ENCODE data around the gene NPAS3. TPM values are rescaled to one million over a fixed set of nuclear protein-coding genes. Genes with fewer than 3 reads are reported as not detected.

NPAS3 gene
- polyA plus RNA-seq, 2 of the 4 experiments (the other 2 are of a cell fraction) = not detected

DNA sequence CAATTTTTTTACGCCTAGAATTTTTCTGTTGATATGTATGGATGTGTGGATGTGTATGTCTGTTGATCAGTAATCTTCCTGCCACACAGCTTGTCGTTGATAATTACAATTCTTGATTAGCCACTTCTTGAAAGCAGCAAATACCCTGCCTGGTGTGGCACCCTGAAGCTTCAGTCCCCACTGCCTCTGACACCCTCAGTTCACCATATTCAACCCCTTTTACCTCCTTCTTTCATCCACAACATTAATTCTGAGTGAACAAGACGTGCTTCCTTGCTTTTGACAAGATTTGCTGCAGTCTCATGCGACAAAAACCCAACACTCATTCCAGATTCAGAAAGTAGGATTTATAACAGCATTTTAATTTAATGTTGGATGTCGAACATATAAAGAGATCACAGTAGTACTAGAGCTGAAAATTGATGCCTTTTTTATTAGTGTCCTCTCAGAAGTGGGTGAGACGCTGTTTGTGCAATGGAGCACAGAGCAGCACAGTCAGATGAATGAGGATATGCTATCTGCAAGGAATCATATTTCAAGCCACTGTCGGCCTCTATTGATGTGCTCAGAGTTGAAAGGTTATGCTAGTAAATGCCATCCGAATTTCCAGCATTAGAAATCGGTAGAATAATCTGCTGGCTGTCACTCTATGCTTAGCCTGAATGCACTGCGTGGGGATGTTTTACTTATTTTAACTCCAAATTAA, 628.5 kb downstream of the NPAS3 start:
- WGBS (ENCODE audit: missing lambda C conversion rate) = 17% methylated on average over 10 of the region's 10 CpGs
- Histone ChIP-seq H3K9me3 (no peaks in the 10 kb centered on the region), H3K4me1 (no peaks in the 10 kb centered on the region), H3K4me3 (no peak overlapping the region), H3K27ac (no peak overlapping the region), H3K4me2 (no peak overlapping the region)
- ATAC-seq (no peak), DNase-seq (ENCODE audit: low read depth in 1 of 2, low spot score in 1 of 2) (no peak), FAIRE-seq (peak; percentile 51)
- TF ChIP-seq, protein P1, sequence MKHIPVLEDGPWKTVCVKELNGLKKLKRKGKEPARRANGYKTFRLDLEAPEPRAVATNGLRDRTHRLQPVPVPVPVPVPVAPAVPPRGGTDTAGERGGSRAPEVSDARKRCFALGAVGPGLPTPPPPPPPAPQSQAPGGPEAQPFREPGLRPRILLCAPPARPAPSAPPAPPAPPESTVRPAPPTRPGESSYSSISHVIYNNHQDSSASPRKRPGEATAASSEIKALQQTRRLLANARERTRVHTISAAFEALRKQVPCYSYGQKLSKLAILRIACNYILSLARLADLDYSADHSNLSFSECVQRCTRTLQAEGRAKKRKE (CRISPR knock-in tag; IDR thresholded peaks at IDR 0.05; ENCODE audit: low read depth) = no peak
- TF ChIP-seq JUNB (IDR thresholded peaks at IDR 0.05) (no peak), FOSL2 (IDR thresholded peaks at IDR 0.05) (no peak), FOSL2 (CRISPR knock-in tag; IDR thresholded peaks at IDR 0.05) (no peak), HDAC2 (IDR thresholded peaks at IDR 0.05) (no peak), SREBF2 (IDR thresholded peaks at IDR 0.05) (no peak), PHF8 (IDR thresholded peaks at IDR 0.05; ENCODE audit: borderline replicate concordance, low read depth) (no peak), EHMT2 (IDR thresholded peaks at IDR 0.05; ENCODE audit: low read depth) (no peak), ZSCAN20 (CRISPR knock-in tag; IDR thresholded peaks at IDR 0.05) (no peak)
- TF ChIP-seq, protein P2, sequence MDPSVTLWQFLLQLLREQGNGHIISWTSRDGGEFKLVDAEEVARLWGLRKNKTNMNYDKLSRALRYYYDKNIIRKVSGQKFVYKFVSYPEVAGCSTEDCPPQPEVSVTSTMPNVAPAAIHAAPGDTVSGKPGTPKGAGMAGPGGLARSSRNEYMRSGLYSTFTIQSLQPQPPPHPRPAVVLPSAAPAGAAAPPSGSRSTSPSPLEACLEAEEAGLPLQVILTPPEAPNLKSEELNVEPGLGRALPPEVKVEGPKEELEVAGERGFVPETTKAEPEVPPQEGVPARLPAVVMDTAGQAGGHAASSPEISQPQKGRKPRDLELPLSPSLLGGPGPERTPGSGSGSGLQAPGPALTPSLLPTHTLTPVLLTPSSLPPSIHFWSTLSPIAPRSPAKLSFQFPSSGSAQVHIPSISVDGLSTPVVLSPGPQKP (IDR thresholded peaks at IDR 0.05; ENCODE audit: low read depth, low read length) = no peak
- TF ChIP-seq, protein P3, sequence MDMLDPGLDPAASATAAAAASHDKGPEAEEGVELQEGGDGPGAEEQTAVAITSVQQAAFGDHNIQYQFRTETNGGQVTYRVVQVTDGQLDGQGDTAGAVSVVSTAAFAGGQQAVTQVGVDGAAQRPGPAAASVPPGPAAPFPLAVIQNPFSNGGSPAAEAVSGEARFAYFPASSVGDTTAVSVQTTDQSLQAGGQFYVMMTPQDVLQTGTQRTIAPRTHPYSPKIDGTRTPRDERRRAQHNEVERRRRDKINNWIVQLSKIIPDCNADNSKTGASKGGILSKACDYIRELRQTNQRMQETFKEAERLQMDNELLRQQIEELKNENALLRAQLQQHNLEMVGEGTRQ (IDR thresholded peaks at IDR 0.05) = no peak
- TF ChIP-seq, protein P4, sequence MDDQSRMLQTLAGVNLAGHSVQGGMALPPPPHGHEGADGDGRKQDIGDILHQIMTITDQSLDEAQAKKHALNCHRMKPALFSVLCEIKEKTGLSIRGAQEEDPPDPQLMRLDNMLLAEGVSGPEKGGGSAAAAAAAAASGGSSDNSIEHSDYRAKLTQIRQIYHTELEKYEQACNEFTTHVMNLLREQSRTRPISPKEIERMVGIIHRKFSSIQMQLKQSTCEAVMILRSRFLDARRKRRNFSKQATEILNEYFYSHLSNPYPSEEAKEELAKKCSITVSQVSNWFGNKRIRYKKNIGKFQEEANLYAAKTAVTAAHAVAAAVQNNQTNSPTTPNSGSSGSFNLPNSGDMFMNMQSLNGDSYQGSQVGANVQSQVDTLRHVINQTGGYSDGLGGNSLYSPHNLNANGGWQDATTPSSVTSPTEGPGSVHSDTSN (IDR thresholded peaks at IDR 0.05) = no peak
- TF ChIP-seq, protein P5, sequence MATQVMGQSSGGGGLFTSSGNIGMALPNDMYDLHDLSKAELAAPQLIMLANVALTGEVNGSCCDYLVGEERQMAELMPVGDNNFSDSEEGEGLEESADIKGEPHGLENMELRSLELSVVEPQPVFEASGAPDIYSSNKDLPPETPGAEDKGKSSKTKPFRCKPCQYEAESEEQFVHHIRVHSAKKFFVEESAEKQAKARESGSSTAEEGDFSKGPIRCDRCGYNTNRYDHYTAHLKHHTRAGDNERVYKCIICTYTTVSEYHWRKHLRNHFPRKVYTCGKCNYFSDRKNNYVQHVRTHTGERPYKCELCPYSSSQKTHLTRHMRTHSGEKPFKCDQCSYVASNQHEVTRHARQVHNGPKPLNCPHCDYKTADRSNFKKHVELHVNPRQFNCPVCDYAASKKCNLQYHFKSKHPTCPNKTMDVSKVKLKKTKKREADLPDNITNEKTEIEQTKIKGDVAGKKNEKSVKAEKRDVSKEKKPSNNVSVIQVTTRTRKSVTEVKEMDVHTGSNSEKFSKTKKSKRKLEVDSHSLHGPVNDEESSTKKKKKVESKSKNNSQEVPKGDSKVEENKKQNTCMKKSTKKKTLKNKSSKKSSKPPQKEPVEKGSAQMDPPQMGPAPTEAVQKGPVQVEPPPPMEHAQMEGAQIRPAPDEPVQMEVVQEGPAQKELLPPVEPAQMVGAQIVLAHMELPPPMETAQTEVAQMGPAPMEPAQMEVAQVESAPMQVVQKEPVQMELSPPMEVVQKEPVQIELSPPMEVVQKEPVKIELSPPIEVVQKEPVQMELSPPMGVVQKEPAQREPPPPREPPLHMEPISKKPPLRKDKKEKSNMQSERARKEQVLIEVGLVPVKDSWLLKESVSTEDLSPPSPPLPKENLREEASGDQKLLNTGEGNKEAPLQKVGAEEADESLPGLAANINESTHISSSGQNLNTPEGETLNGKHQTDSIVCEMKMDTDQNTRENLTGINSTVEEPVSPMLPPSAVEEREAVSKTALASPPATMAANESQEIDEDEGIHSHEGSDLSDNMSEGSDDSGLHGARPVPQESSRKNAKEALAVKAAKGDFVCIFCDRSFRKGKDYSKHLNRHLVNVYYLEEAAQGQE (IDR thresholded peaks at IDR 0.05) = no peak
- CTCF ChIA-PET = no interaction called here
- POLR2A ChIA-PET = no interaction called here

DNA sequence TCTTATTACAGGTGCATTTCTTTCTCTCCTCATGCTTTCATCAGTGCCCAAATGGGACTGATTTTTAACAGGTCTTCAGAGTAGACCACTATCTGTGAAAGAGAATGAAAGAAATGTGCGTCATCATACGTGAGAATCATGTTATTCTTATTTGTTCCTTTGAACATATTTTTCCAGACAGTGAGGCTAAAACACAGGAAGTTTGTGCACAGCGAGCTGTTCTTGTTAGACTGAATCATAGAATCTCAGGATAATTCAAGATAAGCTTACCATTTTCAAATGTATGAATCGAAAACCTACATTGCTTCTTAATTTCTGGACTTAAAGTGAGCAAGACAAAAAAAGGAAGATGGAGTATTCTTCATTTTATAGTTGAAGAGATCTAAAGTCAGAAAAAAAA, 629.1 kb downstream of the NPAS3 start:
- WGBS (ENCODE audit: missing lambda C conversion rate) = 21% methylated on average over 4 of the region's 4 CpGs
- no peak overlapping the region for H3K27ac ChIP-seq
- H3K9me3 ChIP-seq = no peaks in the 10 kb centered on the region
- ATAC-seq (no peak), DNase-seq (ENCODE audit: low read depth in 1 of 2, low spot score in 1 of 2) (no peak), FAIRE-seq (no peak)
- no peak overlapping the region for H3K4me3 ChIP-seq
- CTCF ChIA-PET = no interaction called here
- no peaks in the 10 kb centered on the region for H3K4me1 ChIP-seq
- TF ChIP-seq EHF (CRISPR knock-in tag; IDR thresholded peaks at IDR 0.05) = no peak
- TF ChIP-seq CHD4 (IDR thresholded peaks at IDR 0.05; ENCODE audit: borderline replicate concordance) = no peak
- no peak for TF ChIP-seq POLR2A (IDR thresholded peaks at IDR 0.05; ENCODE audit: low read length)
- TF ChIP-seq RARB (CRISPR knock-in tag; IDR thresholded peaks at IDR 0.05) = no peak
- TF ChIP-seq TFCP2L1 (CRISPR knock-in tag; IDR thresholded peaks at IDR 0.05) = no peak
- TF ChIP-seq MAZ (IDR thresholded peaks at IDR 0.05; ENCODE audit: borderline replicate concordance, low read depth, low read length) = no peak
- no peak for TF ChIP-seq TP53 (CRISPR knock-in tag; IDR thresholded peaks at IDR 0.05)
- TF ChIP-seq ZSCAN20 (CRISPR knock-in tag; IDR thresholded peaks at IDR 0.05) = no peak
- TF ChIP-seq, protein P6, sequence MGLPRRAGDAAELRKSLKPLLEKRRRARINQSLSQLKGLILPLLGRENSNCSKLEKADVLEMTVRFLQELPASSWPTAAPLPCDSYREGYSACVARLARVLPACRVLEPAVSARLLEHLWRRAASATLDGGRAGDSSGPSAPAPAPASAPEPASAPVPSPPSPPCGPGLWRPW (IDR thresholded peaks at IDR 0.05) = no peak
- POLR2A ChIA-PET = no interaction called here
- no peak overlapping the region for H3K4me2 ChIP-seq

All from A549 (cell line).